Effector CD4-positive, alpha-beta T cell (primary cell): ENCODE measurements around the gene KCNMA1.

Experiments used
- DNase-seq: peaks from one replicate; pipeline ENCODE4 v3.0.0-alpha.2; 2020

KCNMA1 gene

DNA sequence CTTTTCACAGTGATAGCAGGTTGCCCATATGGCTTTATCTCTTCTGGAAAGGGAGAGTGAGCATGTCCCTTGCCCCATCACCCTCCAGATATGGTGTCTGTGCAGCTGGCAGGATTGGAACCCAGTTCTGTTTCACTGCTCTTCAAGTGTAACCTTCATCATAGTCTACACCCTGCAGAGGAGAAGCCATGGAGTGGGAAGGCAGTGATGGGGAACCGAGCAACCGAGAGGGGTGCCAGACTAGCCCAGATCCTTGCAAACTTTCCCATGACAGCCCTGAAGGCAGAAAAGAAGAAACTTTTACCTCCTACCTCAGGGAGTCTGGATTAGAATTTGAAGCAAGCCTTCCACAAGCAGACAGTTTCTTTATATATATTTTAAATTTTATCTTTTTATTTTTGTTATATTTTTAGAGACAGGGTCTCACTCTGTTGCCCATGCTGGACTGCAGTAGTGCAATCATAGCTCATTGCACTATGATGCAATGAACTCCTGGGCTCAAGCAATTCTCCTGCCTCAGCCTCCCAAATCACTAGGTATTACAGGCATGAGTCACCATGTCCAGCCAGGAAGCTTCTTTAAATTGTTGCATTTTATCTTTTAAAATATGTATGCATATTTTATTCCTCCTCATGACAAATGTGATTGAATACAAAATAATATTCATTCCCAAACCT, 133.3 kb downstream of the KCNMA1 start:
- no peak for DNase-seq

- DNase-seq, result no peak
These were observed 135.8 kb downstream of the KCNMA1 start for GRCh38 chr10:77501846-77502261.

DNA sequence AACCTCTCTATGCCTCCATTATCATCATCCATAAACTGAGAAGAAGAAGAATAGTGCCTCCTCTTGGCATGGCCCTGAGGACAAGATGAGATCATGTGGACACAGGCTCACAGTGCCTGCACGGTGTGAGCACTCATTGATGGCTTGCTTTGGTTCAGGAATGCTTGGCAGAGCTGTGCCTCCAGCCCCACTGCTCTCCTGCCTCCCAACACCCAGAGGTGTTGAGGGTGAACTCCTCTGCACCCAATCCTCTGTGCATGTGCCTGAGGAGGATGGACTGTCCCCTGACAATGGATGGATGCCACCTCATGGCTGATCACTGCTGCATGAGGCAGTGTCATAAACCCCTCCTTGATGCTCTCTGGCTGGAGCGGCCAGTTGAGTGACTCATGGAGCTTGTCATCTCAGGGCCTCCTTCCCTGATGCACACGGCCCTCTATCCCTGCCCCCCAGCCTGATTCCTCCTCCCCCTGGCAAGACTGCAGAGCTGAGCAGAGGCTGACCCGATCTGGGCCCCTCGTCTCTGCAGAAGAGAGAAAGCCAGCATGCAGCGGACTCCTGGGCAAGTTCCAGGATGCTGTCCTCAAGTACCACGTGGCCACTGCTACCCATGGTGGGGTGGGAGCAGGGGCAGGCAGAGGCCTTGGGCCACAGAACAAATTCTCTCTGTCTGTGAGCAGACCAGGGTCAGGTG, 136.3 kb downstream of the KCNMA1 start:
- DNase-seq, result no peak

DNA sequence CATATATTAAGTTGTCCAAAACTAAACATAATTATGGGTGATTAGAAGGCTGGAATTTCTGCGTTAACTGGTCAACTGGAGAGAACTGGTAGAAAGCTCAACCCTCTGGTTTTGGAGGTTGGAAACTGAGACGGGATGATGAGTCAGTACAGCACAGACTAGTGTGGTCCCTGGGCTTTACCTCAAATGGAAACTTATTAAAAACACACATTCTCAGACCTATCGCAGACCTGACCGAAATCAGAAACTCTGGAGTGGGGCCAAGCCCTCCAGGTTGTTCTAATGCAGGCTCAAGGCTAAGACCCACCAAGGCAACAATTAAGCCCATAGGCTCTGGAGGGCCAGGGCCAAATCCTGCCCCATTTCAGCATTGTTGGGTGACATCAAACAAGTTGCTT, 136.9 kb downstream of the KCNMA1 start:
- DNase-seq, result no peak

DNA sequence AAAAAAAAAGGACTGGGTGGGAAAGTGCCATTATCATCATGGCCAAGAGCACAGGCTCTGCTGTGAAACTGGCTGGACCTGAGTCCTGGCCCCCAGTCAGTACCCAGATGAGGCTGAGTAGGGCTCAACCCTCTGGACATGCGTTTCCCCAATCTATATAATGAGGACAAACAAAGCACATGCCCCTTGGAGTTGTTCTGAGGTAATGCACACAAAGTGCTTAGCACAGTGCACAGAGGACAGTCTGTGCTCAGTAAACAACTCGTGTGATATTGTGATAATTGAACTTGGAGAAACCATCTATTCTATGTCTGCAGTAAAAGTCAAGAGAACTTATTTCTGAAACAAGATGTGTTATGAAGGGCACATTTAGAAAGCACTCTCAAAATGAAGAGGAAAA, 138.8 kb downstream of the KCNMA1 start:
- no peak for DNase-seq

DNA sequence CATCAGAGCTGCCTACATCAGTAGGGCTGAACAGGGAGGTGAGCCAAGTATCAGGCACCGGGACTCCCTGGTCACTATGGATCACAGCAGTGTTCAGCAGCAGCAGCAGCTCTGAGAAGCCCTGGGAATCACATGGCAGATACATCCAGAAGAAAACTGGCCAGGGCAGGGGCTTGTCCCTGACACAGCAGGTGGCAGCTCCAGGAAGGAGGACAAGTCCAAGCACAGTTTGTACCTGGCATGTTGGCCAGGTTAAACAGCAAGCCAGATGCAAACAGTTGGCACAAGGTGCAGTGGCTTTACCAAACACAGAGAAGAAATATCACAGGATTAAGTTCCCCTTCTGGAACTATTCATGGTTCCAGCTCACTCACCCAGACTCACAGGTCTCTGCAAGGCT, 139.4 kb downstream of the KCNMA1 start:
- no peak for DNase-seq

DNA sequence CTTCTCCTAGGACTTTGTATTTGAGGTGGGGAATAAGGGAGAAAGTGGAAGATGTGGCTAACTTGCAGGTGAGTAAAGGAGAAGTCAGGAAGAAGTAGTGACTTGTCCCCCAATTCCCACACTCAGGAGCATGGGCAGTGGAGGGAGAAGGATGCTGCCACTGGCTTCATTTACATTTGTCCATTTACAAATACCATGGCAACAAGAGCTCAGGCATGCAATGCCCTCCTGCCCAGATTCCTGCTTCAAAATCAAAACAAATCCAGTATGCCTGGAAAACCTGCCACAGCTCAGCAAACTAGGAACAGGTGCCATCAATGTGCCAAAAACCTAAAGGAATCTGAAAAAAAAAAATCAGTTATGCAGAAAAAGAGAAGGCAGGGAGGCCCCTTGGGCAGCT, 139.9 kb downstream of the KCNMA1 start:
- no peak for DNase-seq

DNA sequence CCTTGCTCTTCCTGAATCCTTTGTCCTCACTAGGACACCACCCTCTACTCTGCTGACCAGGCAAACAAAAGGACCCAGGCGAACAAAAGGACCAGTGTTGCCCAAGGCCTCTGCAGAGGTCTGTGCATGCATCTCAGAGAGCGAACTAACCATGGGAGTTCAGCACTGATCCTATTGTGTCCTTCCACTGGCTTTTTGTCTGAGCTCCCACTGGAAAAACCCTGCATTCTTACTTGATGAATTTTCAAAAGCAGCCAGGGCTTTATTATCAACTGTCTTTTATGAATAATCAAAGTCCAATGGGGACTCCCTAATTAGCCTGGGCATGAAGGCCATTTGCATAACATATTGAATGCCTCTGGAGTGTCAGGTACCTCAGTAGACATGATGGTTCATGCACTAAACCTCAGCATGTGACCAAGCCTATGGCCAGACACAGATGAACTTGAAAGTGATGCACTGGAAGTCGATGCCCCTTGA, 140.6 kb downstream of the KCNMA1 start:
- DNase-seq, result no peak

- DNase-seq, result no peak
These were observed 142.7 kb downstream of the KCNMA1 start for GRCh38 chr10:77494756-77495541.

DNA sequence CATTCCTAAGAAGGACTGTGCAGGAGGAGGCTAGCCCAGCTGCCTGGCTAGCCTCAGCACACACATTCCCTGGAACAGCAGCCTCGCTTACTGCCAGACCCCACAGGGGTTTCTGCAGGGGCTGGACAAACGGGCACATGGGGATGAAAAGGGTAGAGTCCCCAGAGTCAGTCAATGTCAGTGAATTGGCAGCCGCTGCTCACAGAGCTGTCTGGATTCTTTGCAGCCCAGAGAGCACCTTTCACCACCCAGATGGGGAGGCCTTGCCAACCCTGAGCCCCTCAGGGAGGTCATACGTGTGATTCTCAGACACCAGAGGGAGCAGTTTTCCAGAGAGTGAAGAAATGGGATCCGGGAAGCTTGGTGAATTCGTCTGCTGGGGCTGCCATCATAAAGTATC, 143.3 kb downstream of the KCNMA1 start:
- DNase-seq, result no peak

- no peak for DNase-seq
These were observed 143.8 kb downstream of the KCNMA1 start for GRCh38 chr10:77493851-77494261.

GRCh38 chr10:77493239-77493806, 144.3 kb downstream of the KCNMA1 start:
- DNase-seq, result no peak

GRCh38 chr10:77492368-77492994, 145.1 kb downstream of the KCNMA1 start:
- DNase-seq, result no peak

GRCh38 chr10:77490534-77491314, 146.9 kb downstream of the KCNMA1 start:
- no peak for DNase-seq

GRCh38 chr10:77486517-77486916, 151.1 kb downstream of the KCNMA1 start:
- DNase-seq, result no peak

- DNase-seq, result no peak
These were observed 151.8 kb downstream of the KCNMA1 start for GRCh38 chr10:77485847-77486246.

- no peak for DNase-seq
These were observed 155.5 kb downstream of the KCNMA1 start for GRCh38 chr10:77482072-77482471.

GRCh38 chr10:77479586-77479985, 158.0 kb downstream of the KCNMA1 start:
- DNase-seq, result no peak

- no peak for DNase-seq
These were observed 158.6 kb downstream of the KCNMA1 start for GRCh38 chr10:77478962-77479359.

DNA sequence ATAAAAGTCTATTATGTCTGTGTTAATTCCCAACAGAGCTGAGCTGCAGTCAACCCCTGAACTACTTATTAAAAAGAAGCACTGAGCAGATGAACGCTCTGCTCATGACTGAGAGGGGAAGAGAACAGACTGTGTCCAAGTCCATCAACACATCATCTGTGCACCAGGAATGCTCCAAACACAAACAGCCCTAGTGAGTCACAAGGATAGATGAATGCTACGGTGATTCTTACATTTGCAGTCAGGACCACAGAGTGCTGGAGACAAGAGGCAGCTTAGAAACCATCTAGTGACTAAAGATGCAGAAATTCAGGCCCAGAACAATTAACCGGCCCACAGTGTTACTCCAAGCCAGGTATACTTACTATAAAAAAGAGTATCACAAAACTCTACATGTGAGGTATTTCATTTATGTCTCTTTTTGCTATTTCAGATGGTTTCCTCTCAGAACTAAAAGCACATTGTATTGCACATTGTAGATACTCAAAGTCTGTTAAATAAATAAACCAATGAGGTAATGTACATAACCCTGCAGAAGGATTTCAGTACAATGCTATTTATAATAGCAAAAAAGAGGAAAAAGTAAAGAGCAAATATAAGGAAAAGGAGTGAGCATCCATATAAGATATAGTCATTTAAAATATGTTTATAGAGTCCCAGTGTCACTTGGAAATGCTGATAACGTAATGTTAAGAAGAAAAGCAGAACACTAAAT, 159.2 kb downstream of the KCNMA1 start:
- no peak for DNase-seq

DNA sequence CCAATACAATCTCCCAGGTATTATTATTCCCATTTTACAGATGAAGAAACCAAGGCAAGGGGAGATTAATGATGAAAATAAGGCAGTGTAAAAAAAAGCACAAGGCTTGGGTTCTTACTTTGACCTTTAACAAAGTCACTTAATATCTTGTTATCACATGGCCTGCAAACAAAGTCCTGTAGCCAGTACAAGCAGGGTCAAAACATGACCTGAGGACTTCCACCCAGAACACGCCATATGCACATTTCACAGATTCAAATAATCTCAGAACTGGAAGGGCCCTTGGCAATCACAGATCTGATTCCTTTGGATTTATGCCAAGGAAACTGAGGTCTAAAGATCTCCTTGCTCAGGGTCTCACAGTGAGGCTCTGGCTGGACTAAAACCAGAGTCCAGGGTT, 162.1 kb downstream of the KCNMA1 start:
- DNase-seq, result no peak
